Duodenal mucosa (tissue), 2 donors: ENCODE data around the gene MAP7D1.

Experiments
- H3K27ac ChIP-seq: one replicate; pipeline ENCODE4 v1.7.0; 2013; ENCODE audit warnings: low read depth, low read length
- H3K27me3 ChIP-seq, 2 donors: one replicate each; pipeline ENCODE4 v1.7.0; 2013; ENCODE audit warnings: low read length in 2 of 2, control low read depth in 1 of 2; ENCODE audit not compliant: insufficient read depth in 2 of 2, control insufficient read depth in 1 of 2
- H3K36me3 ChIP-seq, 2 donors: one replicate each; pipeline ENCODE4 v1.7.0; 2013; ENCODE audit warnings: low read length in 2 of 2, control low read depth in 1 of 2; ENCODE audit not compliant: insufficient read depth in 2 of 2, control insufficient read depth in 1 of 2
- H3K4me1 ChIP-seq, 2 donors: one replicate each; pipeline ENCODE4 v1.7.0; 2013; ENCODE audit warnings: low read length in 2 of 2, control low read depth in 1 of 2; ENCODE audit not compliant: insufficient read depth in 2 of 2, control insufficient read depth in 1 of 2
- H3K4me3 ChIP-seq, 2 donors: one replicate each; pipeline ENCODE4 v1.7.0; 2013; ENCODE audit warnings: low read length in 2 of 2, low read depth in 1 of 2
- H3K9ac ChIP-seq, 2 donors: one replicate each; pipeline ENCODE4 v1.7.0; 2013; ENCODE audit warnings: low read length in 2 of 2, low read depth in 1 of 2
- H3K9me3 ChIP-seq, 2 donors: one replicate each; pipeline ENCODE4 v1.7.0; 2013; ENCODE audit warnings: low read length in 2 of 2, control low read depth in 1 of 2; ENCODE audit not compliant: control insufficient read depth in 1 of 2

Gene MAP7D1

GRCh38 chr1:36203027-36203553 is 47.1 kb downstream of the MAP7D1 start:
- Histone ChIP-seq H3K4me1 (peaks cover 0 to 5% of the 10 kb centered on the region in 2 donors), H3K36me3 (no peaks in the 10 kb centered on the region), H3K9ac (no peak overlapping the region), H3K4me3 (no peak overlapping the region), H3K27me3 (no peaks in the 10 kb centered on the region), H3K9me3 (no peaks in the 10 kb centered on the region), H3K27ac (no peak overlapping the region)

GRCh38 chr1:36203554-36204346 is 47.8 kb downstream of the MAP7D1 start:
- Histone ChIP-seq H3K27ac (no peak overlapping the region), H3K4me1 (peaks cover 0 to 5% of the 10 kb centered on the region in 2 donors), H3K27me3 (no peaks in the 10 kb centered on the region), H3K9me3 (no peaks in the 10 kb centered on the region), H3K4me3 (no peak overlapping the region), H3K9ac (no peak overlapping the region), H3K36me3 (no peaks in the 10 kb centered on the region)

GRCh38 chr1:36204347-36204909 is 48.5 kb downstream of the MAP7D1 start:
- Histone ChIP-seq H3K27ac (no peak overlapping the region), H3K9ac (no peak overlapping the region), H3K36me3 (no peaks in the 10 kb centered on the region), H3K27me3 (no peaks in the 10 kb centered on the region), H3K4me1 (peaks cover 0 to 5% of the 10 kb centered on the region in 2 donors), H3K9me3 (no peaks in the 10 kb centered on the region), H3K4me3 (no peak overlapping the region)

GRCh38 chr1:36206323-36206858 is 50.4 kb downstream of the MAP7D1 start:
- Histone ChIP-seq H3K27ac (no peak overlapping the region), H3K36me3 (no peaks in the 10 kb centered on the region), H3K9me3 (no peaks in the 10 kb centered on the region), H3K9ac (no peak overlapping the region), H3K4me3 (no peak overlapping the region), H3K27me3 (no peaks in the 10 kb centered on the region), H3K4me1 (peaks cover 0 to 5% of the 10 kb centered on the region in 2 donors)

- Histone ChIP-seq H3K4me1 (peaks cover 0 to 5% of the 10 kb centered on the region in 2 donors), H3K9ac (no peak overlapping the region), H3K36me3 (no peaks in the 10 kb centered on the region), H3K27ac (no peak overlapping the region), H3K9me3 (no peaks in the 10 kb centered on the region), H3K4me3 (no peak overlapping the region), H3K27me3 (no peaks in the 10 kb centered on the region)
Measured at GRCh38 chr1:36207339-36207738, 51.4 kb downstream of the MAP7D1 start.

GRCh38 chr1:36208978-36209703 is 53.2 kb downstream of the MAP7D1 start:
- H3K36me3 ChIP-seq = no peaks in the 10 kb centered on the region
- H3K27ac ChIP-seq = no peak overlapping the region
- H3K4me3 ChIP-seq = no peak overlapping the region
- no peaks in the 10 kb centered on the region for H3K9me3 ChIP-seq
- no peaks in the 10 kb centered on the region for H3K27me3 ChIP-seq
- no peak overlapping the region for H3K9ac ChIP-seq
- peaks cover 0 to 6% of the 10 kb centered on the region in 2 donors for H3K4me1 ChIP-seq

GRCh38 chr1:36211307-36211706 is 55.3 kb downstream of the MAP7D1 start:
- H3K4me1 ChIP-seq = peaks cover 0 to 6% of the 10 kb centered on the region in 2 donors
- no peaks in the 10 kb centered on the region for H3K9me3 ChIP-seq
- no peaks in the 10 kb centered on the region for H3K27me3 ChIP-seq
- no peak overlapping the region for H3K27ac ChIP-seq
- H3K36me3 ChIP-seq = no peaks in the 10 kb centered on the region
- H3K4me3 ChIP-seq = no peak overlapping the region
- H3K9ac ChIP-seq = no peak overlapping the region

GRCh38 chr1:36211841-36212240 is 55.9 kb downstream of the MAP7D1 start:
- Histone ChIP-seq H3K4me1 (peaks cover 0 to 6% of the 10 kb centered on the region in 2 donors), H3K36me3 (no peaks in the 10 kb centered on the region), H3K27ac (no peak overlapping the region), H3K9me3 (no peaks in the 10 kb centered on the region), H3K27me3 (no peaks in the 10 kb centered on the region), H3K9ac (no peak overlapping the region), H3K4me3 (no peak overlapping the region)

- Histone ChIP-seq H3K4me3 (no peak overlapping the region), H3K9ac (no peak overlapping the region), H3K36me3 (no peaks in the 10 kb centered on the region), H3K27me3 (no peaks in the 10 kb centered on the region), H3K9me3 (no peaks in the 10 kb centered on the region), H3K27ac (no peak overlapping the region), H3K4me1 (peaks cover 0 to 6% of the 10 kb centered on the region in 2 donors)
Measured at GRCh38 chr1:36212782-36213181, 56.8 kb downstream of the MAP7D1 start.

- Histone ChIP-seq H3K9ac (no peak overlapping the region), H3K27ac (no peak overlapping the region), H3K9me3 (no peaks in the 10 kb centered on the region), H3K4me3 (no peak overlapping the region), H3K36me3 (no peaks in the 10 kb centered on the region), H3K27me3 (no peaks in the 10 kb centered on the region), H3K4me1 (peaks cover 3 to 5% of the 10 kb centered on the region in 2 donors)
Measured at GRCh38 chr1:36217670-36218069, 61.7 kb downstream of the MAP7D1 start.
